Vagina (tissue), 2 donors: ENCODE measurements around the gene NFASC.

Source experiments
- CTCF ChIP-seq, 3 experiments: fragments of 450-650 bp in 2 of 3; fragments of 200-600 bp in 1 of 3; sonication (generic) in 1 of 3; IDR thresholded peaks; one replicate each; pipeline ENCODE4 v1.5.1; 2017 to 2019; ENCODE audit warnings: antibody characterized with exemption in 3 of 3, mild to moderate bottlenecking in 2 of 3, moderate library complexity in 2 of 3
- POLR2A ChIP-seq, 2 donors: fragments of 450-650 bp; IDR thresholded peaks; one replicate each; pipeline ENCODE4 v1.6.1; 2017; ENCODE audit warnings: antibody characterized with exemption in 2 of 2, mild to moderate bottlenecking in 2 of 2, moderate library complexity in 2 of 2
- POLR2AphosphoS5 ChIP-seq, 2 donors: sonication (generic); formaldehyde crosslinking; IDR thresholded peaks; one replicate each; pipeline ENCODE4 v1.9.0; 2017; ENCODE audit warnings: antibody characterized with exemption in 2 of 2, mild to moderate bottlenecking in 2 of 2, low read depth in 1 of 2; ENCODE audit not compliant: insufficient read depth in 1 of 2

- TF ChIP-seq CTCF (IDR thresholded peaks at IDR 0.05): no peak
- no peak for TF ChIP-seq POLR2A (IDR thresholded peaks at IDR 0.05)
- no peak for TF ChIP-seq POLR2AphosphoS5 (IDR thresholded peaks at IDR 0.05; ENCODE audit: insufficient read depth in 1 of 2, low read depth in 1 of 2)
Measured at GRCh38 chr1:204959374-204959773, 88.7 kb downstream of the NFASC start.
